GM21723 (cell line): ENCODE measurements around the gene DEFB131A.
"Not testable (repeated sequence)": the region's sequence is repeated elsewhere in the genome, so short reads cannot be mapped to it uniquely, and the experiment has no call there.

Experiments
- ATAC-seq: cut with Tn5 transposase; IDR thresholded peaks from one replicate; pipeline ENCODE4 v1.9.1; 2021; ENCODE audit warnings: mild to moderate bottlenecking, moderate library complexity; ENCODE audit not compliant: unreplicated experiment

The DEFB131A gene, protein sequence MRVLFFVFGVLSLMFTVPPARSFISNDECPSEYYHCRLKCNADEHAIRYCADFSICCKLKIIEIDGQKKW

DNA sequence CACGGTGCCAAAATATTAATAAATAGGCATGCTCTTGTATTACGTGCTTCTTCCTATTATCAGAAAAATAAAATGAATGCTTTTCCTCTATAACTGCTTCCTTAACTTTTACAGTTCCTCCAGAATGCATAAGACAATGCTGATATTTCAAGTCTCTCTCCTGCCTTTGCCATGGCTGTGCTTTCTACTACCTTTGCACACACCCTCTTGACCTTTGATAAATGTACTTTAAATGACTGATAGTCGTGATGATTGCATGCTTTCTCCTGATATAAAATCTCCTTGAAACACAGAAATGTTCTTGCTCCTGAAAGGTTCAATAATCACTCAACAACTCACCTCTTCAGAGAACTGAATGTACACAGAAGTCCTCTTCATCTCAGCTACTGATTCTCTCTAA lies at the start of gene DEFB131A:
TSS of gene DEFB131A (plus strand) at position 301 of the 400 bp plus-strand sequence. CDS start 120 bp downstream, outside the sequence.
- not testable (repeated sequence) for ATAC-seq

DNA sequence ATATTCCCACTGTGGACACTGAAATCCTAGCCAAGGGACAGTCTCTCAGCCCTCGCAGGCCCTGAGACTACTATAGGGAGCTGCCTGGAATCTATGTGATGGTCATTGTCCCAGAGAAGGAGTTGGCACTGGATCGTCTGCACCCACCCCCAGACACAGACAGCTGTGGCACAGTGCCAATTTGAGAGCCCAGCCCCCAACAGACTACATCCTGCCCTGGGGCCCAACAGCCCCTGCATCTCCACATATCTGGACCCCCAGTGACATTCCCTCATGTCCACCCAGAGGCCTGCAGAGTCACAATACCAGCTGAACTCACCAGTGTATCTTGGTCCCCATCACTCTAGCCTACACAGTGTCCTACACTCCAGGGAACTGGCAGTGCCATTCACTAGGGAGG lies 38.4 kb upstream of the DEFB131A start:
- ATAC-seq = not testable (repeated sequence)

DNA sequence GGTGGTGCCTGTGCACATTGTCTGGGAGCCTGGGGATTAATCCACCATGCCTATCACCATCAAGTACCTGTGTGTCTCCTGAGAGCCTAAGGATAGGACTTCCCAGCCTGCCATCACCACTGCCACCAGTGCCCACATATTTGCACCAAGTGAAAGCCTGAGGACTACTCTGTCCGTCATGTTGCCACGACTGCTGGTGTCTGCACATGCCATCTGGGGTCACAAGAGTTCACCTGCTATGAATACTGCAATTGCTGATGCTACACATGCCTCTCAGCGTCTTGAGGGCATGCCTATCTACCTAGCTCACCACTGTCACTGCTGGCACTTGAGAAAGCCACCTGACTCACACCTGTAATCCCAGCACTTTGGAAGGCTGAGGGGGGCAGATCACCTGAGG lies 37.7 kb upstream of the DEFB131A start:
- not testable (repeated sequence) for ATAC-seq

DNA sequence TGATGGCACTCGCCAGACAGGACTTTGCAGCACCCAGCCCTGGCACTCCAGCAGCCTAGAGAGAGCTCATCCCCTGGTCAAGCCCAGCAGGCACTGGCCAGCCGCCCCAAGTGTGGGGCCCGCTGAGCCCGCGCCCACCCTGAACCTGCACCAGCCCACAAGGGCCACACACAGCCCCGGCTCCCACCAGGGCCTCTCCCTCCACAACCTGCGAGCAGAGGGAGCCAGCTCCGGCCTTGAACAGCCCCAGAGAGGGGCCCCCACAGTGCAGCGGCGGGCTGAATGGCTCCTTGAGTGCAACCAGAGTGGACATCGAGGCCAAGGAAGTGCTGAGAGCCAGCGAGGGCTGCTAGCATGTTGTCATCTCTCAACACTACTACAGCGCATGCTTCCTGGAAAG lies 34.4 kb upstream of the DEFB131A start:
- ATAC-seq = no peak

DNA sequence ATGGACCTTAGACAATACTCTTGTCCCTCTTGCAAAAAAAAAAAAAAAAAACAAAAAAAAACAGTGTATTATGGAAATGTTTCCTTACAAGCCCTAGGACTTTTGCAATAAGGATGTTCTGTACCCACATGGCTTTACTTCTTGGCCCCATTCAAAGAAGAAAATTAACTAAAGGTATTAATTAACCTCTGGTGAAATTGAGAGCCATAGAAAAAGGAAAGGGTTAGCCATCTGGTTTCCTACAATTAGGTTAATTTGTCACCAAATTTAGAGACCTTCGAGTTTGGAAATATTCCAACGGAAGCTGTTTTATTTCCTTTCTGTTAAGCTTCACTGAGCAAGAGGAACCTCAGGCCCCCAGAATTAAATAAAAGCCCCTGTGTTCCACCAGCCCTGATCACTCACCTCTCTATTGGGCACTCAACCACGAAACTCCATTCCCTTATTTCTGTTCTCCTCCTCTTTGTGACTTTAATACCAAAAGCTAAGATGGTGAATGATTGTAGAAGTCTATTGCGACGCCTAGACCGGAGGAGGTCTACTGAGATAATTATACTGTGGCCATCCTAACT lies 22.2 kb upstream of the DEFB131A start:
- ATAC-seq = not testable (repeated sequence)

DNA sequence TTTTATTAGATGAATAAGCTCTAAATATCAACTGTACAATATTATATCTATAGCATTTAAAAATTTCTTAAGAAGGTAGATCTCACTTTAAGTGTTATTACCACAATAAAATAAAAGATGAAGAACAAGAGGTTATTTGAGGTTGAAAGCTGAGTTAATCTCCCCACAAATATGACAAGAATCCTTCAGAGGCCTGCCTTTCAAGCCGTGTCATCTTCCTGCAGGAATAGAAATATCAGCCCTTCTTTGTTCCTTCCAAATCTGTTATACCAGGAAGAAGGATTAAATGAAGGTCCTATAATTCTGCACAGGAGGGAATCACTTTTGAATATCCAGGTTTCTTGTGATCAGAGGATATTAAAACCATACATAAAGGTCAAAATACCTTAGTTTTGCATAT lies 18.3 kb upstream of the DEFB131A start:
- ATAC-seq = not testable (repeated sequence)

DNA sequence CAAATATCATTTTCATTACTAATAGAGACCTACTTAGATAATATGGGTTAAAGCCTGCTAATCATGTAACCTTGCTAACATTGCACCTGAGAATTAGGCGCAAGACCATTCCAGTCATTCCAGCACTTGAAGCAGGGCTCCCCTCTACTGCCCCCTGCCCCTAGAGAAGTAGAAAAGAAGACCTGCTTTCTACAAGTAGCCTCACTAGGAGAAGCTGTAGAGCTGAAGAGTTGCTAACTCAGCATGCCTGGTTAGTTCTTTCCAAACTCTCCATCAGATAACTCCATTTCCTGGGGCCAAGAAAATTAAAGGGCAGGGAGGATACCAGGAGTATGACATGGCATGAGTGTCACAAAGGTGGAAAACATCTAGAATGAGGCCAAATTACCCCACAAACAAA lies 14.2 kb upstream of the DEFB131A start:
- ATAC-seq = not testable (repeated sequence)

DNA sequence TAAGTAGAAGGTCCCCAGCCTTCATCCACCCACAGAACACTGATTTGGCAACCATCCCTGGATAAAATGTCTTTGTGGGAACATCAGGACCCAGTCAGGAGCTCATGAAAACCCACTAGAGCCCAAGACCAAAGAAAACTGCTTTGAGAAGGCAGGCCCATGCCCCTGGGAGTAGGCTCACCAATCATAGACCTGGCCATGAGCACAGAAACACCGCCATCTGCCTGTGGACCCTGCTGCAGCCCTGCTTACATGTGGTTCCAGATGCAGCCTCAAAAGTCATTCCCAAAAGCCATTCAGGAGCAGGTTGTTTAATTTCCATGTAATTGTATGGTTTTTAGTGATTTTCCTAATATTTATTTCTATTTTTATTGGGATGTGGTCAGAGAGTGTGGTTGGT lies 10.9 kb upstream of the DEFB131A start:
- ATAC-seq = not testable (repeated sequence)

DNA sequence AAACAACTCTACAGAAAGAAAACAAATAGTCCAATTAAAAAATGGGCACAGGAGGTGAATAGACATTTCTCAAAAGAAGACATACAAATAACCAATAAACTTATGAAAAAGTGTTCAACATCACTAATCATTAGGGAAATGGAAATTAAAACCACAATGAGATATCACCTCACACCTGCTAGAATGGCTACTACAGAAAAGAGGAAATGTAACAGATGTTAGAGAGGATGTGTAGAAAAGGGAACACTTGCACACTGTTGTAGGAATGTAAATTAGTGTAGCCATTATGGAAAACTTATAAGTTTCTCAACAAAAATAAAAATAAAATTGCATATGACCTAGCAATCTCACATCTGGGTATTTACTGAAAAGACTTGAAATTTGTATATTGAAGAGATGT lies 7.5 kb upstream of the DEFB131A start:
- ATAC-seq = not testable (repeated sequence)

DNA sequence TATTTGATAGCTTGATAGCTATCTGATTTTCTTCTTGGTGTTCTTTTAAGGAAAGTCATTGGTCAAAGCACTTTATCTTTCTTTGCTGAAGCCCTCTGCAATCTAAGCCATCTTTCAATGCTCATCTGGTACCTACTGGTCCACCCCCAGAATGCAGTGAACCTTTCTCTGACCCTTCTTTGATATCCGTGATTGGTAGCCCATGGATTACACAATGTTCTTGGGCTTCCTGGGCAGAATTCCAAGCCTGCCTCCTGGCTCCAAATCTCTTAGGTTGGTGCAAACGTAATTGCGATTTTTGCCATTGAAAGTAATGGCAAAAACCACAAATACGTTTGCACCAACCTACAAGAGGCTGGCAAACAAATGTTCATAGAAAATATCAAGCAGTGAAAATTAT lies 1.9 kb upstream of the DEFB131A start:
- ATAC-seq = not testable (repeated sequence)

DNA sequence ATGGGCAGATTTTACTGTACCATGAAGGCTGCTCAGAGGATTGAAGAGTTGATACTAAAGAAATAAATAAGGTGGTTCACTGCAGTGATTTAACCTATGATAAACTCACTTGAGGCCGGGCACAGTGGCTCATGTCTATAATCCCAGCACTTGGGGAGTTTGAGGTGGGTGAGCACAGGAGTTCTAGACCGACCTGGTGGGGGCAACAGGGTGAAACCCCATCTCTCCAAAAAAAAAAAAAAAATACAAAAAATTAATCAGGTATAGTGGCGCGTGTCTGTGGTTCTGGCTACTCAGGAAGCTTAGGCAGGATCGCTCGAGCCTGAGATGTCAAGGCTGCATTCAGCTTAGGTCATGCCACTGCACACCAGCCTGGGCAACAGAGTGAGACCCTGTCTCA lies 467 bp downstream of the DEFB131A start:
- ATAC-seq = not testable (repeated sequence)

DNA sequence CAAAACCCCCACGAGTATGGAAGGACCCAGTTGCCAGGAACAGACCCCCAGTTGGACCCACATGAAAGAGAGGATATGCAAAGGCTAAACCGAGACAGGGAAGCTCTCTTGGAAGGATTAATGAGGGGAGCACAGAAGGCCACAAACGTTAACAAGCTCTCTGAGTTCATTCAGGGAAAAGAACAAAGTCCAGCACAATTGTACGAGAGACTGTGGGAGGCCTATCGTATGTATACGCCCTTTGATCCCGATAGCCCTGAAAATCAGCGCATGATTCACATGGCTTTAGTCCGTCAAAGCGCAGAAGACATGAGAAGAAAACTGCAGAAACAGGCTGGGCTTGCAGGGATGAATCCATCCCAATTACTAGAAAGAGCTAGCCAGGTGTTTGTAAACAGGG lies 8.0 kb downstream of the DEFB131A start:
- ATAC-seq = not testable (repeated sequence)

DNA sequence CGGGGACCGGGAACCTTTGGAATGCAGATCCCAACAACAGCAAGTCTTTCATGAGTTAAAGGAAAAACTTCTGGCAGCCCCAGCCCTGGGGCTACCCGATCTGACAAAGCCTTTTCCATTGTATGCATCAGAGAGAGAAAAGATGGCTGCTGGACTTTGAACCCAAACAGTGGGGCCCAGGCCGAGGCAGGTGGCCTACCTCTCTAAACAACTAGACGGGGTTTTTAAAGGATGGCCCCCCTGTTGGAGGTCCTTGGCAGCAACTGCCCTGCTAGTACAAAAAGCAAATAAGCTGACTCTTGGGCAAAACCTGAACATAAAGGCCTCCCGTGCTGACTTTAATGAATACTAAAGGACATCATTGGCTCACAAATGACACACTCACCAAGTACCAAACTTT lies 10.1 kb downstream of the DEFB131A start:
- not testable (repeated sequence) for ATAC-seq

DNA sequence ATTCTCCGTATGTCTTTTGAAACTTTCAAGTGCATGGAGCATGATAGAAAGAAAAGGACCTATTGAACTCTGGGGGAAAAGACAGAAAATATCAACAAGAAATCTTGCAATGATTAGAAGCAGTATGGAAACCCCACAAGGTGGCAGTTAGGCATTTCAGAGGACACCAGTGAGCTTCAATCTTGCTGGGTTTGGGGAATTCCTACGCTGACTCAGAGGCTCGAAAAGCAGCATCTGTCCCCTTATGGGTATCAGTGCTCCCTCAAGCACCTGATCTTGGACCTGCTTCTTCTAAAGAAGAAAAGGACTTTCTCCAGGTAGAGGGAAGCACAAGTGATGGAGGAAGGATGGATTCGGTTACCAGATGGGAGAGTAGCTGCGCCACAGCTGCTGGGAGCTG lies 10.8 kb downstream of the DEFB131A start:
- not testable (repeated sequence) for ATAC-seq

DNA sequence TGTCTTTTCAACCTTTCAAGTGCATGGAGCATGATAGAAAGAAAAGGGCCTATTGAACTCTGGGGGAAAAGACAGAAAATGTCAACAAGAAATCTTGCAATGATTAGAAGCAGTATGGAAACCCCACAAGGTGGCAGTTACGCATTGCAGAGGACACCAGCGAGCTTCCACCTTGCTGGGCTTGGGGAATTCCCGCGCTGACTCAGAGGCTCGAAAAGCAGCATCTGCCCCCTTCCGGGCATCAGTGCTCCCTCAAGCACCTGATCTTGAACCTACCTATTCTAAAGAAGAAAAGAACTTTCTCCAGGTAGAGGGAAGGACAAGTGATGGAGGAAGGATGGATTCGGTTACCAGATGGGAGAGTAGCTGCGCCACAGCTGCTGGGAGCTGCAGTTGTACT lies 35.3 kb downstream of the DEFB131A start:
- not testable (repeated sequence) for ATAC-seq

DNA sequence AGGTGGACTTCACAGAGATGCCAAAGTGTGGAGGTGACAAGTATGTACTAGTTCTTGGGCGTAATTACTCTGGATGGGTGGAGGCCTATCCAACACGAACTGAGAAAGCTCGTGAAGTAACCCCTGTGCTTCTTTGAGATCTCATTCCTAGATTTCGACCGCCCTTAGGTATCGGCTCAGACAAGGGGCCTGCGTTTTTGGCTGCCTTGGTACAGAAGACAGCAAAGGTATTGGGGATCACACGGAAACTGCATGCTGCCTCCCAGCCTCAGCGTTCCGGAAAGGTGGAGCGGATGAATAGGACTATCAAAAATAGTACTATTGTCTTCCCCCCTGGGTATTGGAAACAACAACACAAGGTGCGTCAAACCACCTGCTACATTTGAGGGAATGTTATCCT lies 35.9 kb downstream of the DEFB131A start:
- ATAC-seq = not testable (repeated sequence)

DNA sequence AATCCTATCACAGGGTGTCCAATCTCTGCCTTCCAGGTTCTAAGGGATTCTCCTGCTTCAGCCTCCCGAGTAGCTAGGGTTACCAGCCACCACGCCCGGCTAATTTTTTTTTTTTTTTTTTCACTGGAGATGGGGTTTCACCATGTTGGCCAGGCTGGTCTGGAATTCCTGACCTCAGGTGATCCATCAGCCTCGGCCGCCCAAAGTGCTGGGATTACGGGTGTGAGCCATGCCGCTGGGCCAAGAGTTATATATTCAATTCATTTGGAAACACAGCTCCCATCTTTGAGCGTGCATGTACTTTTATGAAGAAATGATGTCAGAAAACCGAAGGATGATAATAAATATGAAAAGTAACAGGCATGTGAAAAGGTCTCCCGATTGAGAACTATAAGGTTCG lies 38.7 kb downstream of the DEFB131A start:
- ATAC-seq = not testable (repeated sequence)

DNA sequence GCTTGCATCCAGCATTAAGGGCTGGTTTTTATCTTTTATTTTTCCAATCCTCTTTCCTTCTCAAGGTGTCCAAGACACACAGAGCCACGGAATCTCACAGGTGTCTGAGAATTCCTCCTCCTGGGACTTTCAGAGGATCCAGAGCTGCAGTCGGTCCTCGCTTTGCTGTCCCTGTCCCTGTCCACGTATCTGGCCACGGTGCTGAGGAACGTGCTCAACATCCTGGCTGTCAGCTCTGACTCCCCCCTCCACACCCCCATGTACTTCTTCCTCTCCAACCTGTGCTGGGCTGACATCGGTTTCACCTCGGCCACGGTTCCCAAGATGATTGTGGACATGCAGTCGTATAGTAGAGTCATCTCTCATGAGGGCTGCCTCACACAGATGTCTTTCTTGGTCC lies 39.5 kb downstream of the DEFB131A start:
- ATAC-seq = not testable (repeated sequence)

DNA sequence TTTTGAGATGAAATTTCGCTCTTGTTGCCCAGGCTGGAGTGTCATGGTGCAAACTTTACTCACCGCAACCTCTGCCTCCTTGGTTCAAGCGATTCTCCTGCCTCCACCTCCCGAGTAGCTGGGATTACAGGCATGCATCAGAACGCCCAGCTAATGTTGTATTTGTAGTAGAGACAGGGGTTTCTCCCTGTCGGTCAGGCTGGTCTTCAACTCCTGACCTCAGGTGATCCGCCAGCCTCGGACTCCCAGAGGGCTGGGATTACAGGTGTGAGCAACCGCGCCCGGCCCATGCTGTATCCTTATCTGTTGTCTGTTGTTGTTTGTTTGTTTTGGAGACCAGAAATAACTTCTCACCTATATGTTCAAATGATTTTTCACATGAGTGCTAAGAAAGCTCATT lies 42.7 kb downstream of the DEFB131A start:
- ATAC-seq = not testable (repeated sequence)

DNA sequence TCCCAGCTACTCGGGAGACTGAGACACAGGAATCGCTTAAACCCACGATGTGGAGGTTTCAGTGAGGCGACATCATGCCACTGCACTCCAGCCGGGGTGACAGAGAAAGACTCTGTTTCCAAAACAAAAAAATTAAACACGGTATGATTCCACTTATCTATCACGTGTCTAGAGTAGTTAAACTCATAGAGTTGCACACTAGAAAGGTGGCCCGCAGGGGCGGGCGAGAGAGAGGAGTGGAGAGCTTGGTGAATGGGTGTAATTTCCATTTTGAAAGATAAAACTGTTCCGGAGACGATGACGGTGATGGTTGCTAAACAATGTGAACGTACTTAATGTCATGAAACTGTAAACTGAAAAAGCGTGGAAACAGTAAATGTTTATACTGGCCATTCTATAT lies 44.6 kb downstream of the DEFB131A start:
- not testable (repeated sequence) for ATAC-seq

DNA sequence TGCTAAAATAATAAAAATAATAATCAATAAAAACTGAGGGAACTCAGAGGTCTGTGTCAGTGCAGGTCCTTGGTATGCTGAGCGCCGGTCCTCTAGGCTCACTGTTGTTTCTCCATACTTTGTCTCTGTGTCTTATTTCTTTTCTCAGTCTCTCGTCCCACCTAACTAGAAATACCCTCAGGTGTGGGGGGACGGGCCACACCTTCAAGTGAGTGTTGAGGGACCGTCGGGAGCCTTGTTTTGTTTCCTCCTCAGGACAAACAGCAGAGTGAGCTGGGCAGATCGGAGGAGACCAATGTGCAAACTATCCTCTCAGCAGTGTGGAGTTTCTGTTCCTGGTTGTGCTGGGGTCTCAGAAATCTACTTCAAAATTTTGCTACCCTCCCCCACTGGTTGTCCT lies 46.3 kb downstream of the DEFB131A start:
- not testable (repeated sequence) for ATAC-seq

DNA sequence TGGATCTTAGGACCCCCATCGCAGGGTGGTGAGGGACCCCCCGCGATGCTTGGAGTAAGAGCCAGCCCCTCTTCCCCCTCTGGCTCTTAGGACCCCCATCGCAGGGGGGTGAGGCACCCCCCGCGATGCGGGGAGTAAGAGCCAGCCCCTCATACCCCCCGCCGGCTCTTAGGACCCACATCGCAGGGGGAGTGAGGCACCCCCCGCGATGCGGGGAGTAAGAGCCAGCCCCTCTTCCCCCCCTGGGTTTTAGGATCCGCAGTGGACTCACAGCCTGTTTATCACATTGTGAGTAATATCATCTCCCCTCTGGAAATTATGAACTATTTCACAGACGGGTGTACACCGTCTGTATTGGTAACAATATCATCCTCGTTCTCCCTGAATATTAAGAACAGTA lies 46.8 kb downstream of the DEFB131A start:
- not testable (repeated sequence) for ATAC-seq

DNA sequence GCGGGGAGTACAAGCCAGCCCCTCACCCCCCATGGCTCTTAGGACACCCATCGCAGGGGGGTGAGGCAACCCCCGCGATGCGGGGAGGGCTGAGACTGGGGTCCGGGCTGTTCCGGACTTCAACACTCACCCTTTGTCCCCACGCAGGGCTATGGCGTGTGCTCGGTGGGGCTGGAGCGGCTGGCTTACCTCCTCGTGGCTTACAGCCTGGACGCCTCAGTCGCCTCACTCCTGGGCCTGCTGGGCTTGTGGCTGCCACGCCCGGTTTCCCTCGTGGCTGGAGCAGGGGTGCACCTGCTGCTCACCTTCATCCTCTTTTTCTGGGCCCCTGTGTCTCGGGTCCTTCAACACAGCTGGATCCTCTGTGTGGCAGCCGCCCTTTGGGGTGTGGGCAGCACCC lies 49.4 kb downstream of the DEFB131A start:
- ATAC-seq = not testable (repeated sequence)
